Activated CD8-positive, alpha-beta memory T cell treated with anti-CD3 and anti-CD28 coated beads, Interleukin-2, amount 50 U/mL, for 1 hour (primary cell): Measurements from ENCODE around the gene TUSC1.
"Not testable (repeated sequence)": the region's sequence is repeated elsewhere in the genome, so short reads cannot be mapped to it uniquely, and the experiment has no call there.

Experiments
- DNase-seq: peaks from one replicate; pipeline ENCODE4 v3.0.0-alpha.2; 2020; ENCODE audit errors: extremely low read depth

TUSC1 gene

DNA sequence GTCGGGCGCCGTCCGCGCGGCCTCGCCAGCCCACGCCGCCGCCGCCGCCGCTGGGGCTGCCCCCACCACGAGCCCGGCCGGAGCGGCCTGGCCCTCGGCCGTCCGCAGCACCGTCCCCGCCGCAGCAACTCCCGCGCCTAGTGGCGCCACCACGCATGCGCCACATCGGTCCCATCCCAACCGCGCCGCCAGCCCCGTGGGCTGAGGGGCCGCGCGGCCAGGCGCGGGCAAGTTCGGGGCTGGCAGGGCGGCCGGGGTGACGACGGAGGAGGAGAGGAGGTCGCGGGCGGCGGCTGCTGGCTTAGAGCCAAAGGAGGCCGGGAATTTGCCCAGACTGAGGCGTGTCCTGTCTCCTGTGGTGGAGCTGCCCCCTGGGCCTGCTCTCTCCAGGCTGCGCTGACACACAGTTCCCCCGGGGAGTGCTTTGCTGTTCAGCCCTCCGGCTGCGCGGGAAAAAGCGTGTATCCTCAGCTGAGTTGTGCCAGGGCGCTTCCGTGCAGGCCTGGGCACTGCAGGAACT is at the start of gene TUSC1:
TSS of gene TUSC1 (minus strand) at position 298 of the 520 bp plus-strand sequence. CDS start at position 166, 132 bp downstream.
- no peak for DNase-seq

GRCh38 chr9:25726871-25727410 is 48.7 kb upstream of the TUSC1 start:
- DNase-seq = no peak

DNA sequence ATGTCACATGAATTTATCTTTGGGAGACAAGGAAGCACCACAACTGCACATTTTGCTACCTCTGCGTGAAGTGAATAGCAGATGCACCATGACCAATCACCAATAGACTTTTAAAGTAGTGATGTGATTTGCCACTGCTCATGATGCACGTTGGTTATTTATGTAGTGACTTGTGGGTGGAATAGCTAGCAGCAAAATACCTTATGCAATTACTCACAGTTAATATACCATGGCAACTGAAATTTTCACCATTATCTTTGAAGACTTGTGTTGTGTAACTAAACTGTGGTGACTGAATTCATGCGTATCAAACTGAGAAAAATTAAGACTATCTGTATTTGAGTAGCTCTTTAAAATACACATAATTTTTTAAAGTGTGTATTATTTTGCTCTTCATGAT is 46.2 kb upstream of the TUSC1 start:
- DNase-seq = no peak

DNA sequence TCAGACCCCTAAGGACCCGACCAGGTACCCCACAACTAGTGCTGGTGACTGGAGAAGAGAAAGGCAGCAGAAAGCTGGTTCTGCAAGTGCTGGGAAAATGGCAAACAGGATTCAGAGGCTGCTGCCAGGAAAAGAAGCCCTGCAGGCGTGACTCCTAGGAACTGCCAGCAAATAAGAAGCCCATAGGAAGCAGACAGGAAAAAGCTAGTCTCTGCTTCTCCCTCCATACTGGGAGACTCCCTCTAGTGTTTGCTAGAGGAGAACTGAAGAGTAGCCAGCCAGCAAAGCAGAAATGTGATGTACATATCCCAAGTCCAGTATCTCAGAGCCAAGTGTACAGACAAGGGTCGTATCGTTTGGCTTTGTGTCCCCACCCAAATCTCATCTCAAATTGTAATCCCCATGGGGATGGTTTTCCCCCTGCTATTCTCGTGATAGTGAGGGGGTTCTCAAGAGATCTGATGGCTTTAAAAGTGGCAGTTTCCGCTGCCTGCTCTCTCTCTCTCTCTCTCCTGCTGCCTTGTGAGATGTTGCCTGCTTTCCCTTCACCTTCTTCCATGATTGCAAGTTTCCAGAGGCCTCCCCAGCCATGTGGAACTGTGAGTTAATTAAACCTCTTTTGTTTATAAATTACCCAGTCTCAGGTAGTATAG is 38.1 kb upstream of the TUSC1 start:
- DNase-seq = no peak

DNA sequence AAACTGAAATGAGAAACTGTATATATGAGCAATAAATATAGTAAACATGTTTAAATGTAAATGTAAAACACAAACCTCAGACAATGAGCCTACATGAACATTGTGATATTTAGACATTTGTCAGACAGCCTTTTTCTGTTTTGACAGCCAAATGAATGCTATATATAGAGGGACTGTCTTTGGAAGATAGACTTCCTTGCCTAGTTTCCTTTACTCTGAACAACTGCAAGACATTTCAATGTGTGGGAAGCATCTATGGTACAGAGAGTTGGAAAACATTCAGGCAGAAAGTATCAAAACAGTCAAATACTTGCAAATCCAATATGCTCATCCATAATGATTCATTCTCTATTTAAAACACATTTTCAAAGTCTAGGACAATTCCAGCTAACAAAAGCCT is 31.7 kb upstream of the TUSC1 start:
- DNase-seq = no peak

GRCh38 chr9:25704800-25705199 is 26.6 kb upstream of the TUSC1 start:
- DNase-seq = no peak

DNA sequence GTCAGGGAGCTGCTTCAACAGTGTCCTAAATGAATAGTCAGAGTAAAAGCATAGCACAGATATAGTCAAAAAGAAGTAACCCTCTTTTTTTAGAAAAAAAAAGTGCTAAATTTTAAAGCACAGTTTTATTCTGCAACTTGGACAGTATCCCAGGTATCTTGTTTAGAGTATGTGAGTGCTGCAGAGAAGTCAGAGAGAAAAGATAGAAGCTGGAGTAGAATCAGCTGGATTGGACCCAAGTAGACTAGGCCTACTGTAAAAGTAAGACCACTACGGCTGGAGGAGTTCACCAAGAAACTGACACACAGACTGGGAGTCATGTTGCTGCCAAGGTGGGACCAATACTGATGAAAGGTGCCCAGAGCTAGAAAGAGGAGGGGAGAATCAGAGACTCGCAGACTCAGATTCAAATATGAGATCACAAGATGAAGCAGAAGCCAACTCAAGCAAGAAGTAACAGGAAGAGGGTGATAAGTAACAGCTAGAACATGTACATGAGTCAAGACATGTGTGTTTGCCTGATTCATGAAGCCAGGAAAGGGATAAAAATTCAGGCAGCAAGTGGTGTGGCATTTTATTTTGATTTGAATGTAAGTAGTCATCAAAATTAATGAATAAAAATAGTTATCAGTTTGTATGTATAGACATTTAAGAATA is 25.6 kb upstream of the TUSC1 start:
- no peak for DNase-seq

DNA sequence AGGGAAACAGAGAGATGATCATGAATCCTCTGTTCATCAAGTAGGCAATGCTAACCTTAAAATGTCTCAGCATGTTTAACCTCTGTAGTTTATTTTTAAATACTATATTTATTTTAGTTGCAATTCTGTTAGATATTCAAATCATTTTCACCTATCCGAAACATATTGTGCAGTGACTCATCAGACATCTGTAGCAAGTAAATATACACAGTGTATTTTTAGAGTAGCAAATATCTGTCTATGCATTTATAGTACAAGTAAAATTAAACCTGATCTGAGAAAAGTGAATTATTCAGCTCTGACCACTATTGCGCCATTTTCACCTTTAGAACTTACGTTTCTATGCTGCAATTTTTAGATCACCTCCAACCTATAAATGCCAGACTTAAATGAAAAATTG is 24.3 kb upstream of the TUSC1 start:
- no peak for DNase-seq

DNA sequence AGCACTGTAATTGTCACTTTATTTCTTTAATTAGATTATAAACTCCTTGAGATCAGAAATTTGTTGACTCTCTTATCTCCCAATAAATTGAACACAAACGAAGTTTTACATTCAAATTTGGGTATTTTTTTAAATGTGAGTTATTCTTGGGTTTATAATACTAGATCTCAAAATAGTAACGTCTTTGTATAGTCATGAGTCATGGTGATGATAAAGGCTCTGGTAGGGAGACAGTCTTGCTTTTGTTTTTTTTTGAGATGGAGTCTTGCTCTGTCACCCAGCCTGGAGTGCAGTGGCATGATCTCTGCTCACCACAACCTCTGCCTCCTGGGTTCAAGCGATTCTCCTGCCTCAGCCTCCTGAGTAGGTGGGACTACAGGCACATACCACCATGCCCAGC is 22.7 kb upstream of the TUSC1 start:
- DNase-seq = not testable (repeated sequence)

DNA sequence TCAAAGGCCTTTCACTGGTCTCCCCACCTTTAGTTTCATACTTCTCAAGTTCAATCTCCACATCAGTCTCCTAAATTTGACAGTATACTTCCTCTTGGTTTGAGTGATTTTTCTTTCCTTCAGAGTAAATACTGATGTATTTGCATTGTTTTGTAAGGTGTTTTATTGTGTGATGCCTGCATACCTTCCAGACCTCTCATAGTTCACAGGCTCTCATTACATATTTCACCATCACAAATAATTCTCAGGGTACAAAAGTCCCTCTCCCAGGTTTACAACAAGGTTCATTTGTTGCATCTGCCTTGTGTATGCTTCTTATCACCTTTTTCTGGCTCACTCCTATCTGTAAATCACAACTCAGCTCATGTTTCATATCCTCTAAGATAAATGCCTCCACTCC is 22.2 kb upstream of the TUSC1 start:
- no peak for DNase-seq

- no peak for DNase-seq
These were observed 13.5 kb upstream of the TUSC1 start for GRCh38 chr9:25691786-25692185.

- no peak for DNase-seq
These were observed 6.1 kb upstream of the TUSC1 start for GRCh38 chr9:25684321-25684720.

GRCh38 chr9:25681266-25681665 is 3.0 kb upstream of the TUSC1 start:
- DNase-seq = no peak

DNA sequence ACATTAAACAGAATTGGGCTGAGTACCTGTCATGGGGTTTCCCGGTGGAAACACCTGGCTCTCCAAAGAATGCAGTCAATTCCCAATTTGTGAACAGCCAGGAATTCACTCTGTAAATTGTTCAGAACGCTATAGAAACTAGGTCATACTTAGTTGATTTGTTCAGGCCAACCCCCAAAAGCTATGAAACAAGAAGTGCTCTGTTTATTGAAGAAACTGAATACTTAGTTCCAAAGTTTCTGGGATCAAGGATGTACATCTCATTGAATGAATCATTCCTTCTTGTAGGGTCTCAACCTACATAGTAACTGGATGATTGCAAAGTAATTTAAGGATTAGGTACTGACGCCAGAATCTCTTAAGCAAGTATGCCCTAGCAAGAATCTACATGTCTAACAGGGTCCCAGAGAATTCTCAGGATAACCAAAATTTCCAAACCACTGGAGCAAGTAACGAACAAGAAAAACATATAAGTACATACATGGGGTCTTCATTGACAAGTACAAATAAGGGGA is 659 bp upstream of the TUSC1 start:
- DNase-seq = no peak

GRCh38 chr9:25677301-25678146 is 720 bp downstream of the TUSC1 start:
- no peak for DNase-seq

DNA sequence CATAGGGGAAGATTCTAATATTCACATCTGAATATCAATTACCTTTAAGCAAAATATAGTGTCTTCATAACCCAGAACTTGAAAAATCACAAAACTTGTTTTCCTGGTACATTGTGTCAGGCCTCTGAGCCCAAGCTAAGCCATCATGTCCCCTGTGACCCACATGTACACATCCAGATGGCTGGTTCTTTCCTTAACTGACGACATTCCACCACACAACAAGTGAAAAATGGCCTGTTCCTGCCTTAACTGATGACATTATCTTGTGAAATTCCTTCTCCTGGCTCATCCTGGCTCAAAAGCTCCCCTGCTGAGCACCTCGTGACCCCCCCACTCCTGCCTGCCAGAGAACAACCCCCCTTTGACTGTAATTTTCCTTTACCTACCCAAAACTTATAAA is 2.4 kb downstream of the TUSC1 start:
- DNase-seq = not testable (repeated sequence)

DNA sequence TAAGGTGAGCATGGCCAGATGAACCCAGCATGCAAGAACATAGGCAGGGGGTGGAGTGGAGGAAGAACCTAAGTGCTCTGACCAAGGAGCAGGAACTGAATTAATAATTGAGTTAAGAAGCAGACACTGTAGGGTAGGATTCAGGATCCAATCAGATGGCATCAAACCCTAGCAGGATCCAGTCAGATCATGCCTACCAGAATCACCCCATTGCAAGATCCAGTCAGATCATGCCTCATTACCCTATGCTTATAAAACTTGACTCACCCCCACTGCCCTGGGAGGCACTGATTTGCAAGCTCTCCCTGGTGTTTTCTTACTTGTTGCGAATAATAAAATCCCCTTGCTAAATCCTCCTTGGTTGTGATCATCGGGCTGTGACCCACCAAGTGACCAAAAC is 19.7 kb downstream of the TUSC1 start:
- DNase-seq = no peak

- DNase-seq = no peak
These were observed 23.8 kb downstream of the TUSC1 start for GRCh38 chr9:25654417-25654816.

GRCh38 chr9:25648116-25648515 is 30.1 kb downstream of the TUSC1 start:
- no peak for DNase-seq

- no peak for DNase-seq
These were observed 42.2 kb downstream of the TUSC1 start for GRCh38 chr9:25636026-25636425.

DNA sequence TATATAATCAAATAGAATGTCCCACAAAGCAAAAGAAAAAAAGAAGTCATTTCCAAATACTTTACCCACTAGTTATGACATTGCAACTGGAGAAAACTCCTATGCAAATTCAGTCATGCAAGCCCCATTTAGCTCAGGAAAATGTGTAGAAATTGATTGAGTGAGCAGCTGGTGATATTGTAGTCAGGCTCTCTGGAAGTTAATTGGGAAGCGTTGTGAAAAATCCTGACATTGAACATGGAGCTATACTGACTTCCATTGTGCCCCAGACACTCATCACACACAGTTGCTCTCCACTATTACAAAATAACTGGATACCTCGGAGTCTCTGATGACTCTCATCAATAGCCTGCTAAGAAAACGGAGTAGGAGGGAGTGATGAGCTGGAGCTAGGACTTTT is 49.0 kb downstream of the TUSC1 start:
- DNase-seq = no peak
